HepG2 (cell line): ENCODE data around the gene ADAMTS13. TPM values are rescaled to one million over a fixed set of nuclear protein-coding genes. Genes with fewer than 3 reads are reported as not detected.

ENCODE experiments used
- ASH2L ChIP-seq: fragments of 300-600, 200-600 bp; sonication (generic); IDR thresholded peaks from 2 replicates; pipeline ENCODE4 v1.7.0; 2017; ENCODE audit warnings: low read depth, mild to moderate bottlenecking, moderate library complexity, mixed read lengths, low read length; ENCODE audit not compliant: insufficient read length
- CREB1 ChIP-seq, 2 experiments: fragments of 450-650 bp in 1 of 2; IDR thresholded peaks; 2 replicates each; pipeline ENCODE4 v1.6.1; 2016 to 2017; ENCODE audit warnings: control low read depth in 1 of 2, mild to moderate bottlenecking in 1 of 2, missing compliant biosample characterization in 1 of 2, missing genetic modification characterization in 1 of 2
- ISX ChIP-seq: sonication (generic); formaldehyde crosslinking; conservative IDR thresholded peaks from 2 replicates; pipeline ENCODE4 v1.5.0; 2020; ENCODE audit warnings: missing genetic modification reagents
- RBFOX2 ChIP-seq: fragments of 200-400 bp; formaldehyde crosslinking; IDR thresholded peaks from 2 replicates; pipeline ENCODE4 v1.6.1; 2017; ENCODE audit warnings: low read depth, mild to moderate bottlenecking, low read length
- RNF2 ChIP-seq: fragments of 450-650 bp; conservative IDR thresholded peaks from 2 replicates; pipeline ENCODE4 v1.6.1; 2016; ENCODE audit warnings: low read depth
- SATB2 ChIP-seq: sonication (generic); formaldehyde crosslinking; IDR thresholded peaks from 2 replicates; pipeline ENCODE4 v1.5.0; 2020; ENCODE audit warnings: missing genetic modification reagents
- ZNF326 ChIP-seq: sonication (generic); formaldehyde crosslinking; IDR thresholded peaks from 2 replicates; pipeline ENCODE4 v1.4.0; 2020; ENCODE audit warnings: missing genetic modification reagents, borderline replicate concordance
- ZNF558 ChIP-seq: sonication (generic); formaldehyde crosslinking; IDR thresholded peaks from 2 replicates; pipeline ENCODE4 v1.9.0; 2022; ENCODE audit warnings: mild to moderate bottlenecking, missing genetic modification reagents, borderline replicate concordance
- ZNF567 ChIP-seq: sonication (generic); formaldehyde crosslinking; IDR thresholded peaks from 2 replicates; pipeline ENCODE4 v1.8.1; 2023; ENCODE audit warnings: mild to moderate bottlenecking, missing genetic modification reagents, borderline replicate concordance
- polyA plus RNA-seq, 8 experiments: library from polyadenylated mRNA; depleted of rRNA in 3 of 8; stranded (reverse) in 7 of 8; unstranded in 1 of 8; fragments of >200 nt; fragmentation: Illumina TruSeq in 4 of 8; extraction: Trizol in 4 of 8; gene quantifications; 2 replicates each; pipeline versions ENCODE4 v1.2.1 to v1.2.3, GENCODE V29; 2011 to 2016; ENCODE audit warnings: low read depth in 4 of 8, missing spikeins in 1 of 8, mixed read lengths in 1 of 8; ENCODE audit not compliant: insufficient read depth in 1 of 8
- total RNA-seq, 5 experiments: library from RNA; depleted of rRNA; stranded (reverse); fragments of >200 nt; fragmentation: Illumina TruSeq; extraction: Trizol; gene quantifications; 2 replicates each; pipeline ENCODE4 v1.2.3, GENCODE V29; 2016; ENCODE audit warnings: low read depth in 1 of 5
- TF ChIP-seq, protein P1 (sequence below): IDR thresholded peaks from 2 replicates; pipeline ENCODE4 v1.6.1; 2018; ENCODE audit warnings: missing genetic modification reagents
- TF ChIP-seq, protein P2 (sequence below): fragments of 450-650 bp; IDR thresholded peaks from 2 replicates; pipeline ENCODE4 v1.6.1; 2017; ENCODE audit warnings: mild to moderate bottlenecking
- TF ChIP-seq, protein P3 (sequence below): sonication (generic); formaldehyde crosslinking; IDR thresholded peaks from 2 replicates; pipeline ENCODE4 v1.9.0; 2021; ENCODE audit warnings: missing genetic modification reagents, borderline replicate concordance
- TF ChIP-seq, protein P4 (sequence below): sonication (generic); formaldehyde crosslinking; IDR thresholded peaks from 2 replicates; pipeline ENCODE4 v1.5.0; 2020; ENCODE audit warnings: missing genetic modification reagents
- TF ChIP-seq, protein P5 (sequence below): sonication (generic); formaldehyde crosslinking; IDR thresholded peaks from 2 replicates; pipeline ENCODE4 v1.8.1; 2022; ENCODE audit warnings: low read depth, mild to moderate bottlenecking, missing genetic modification reagents

ADAMTS13 gene
- total and polyA plus RNA-seq, 2 of the 13 experiments (the other 11 are each of a cell fraction or from before 2014, with no cell fraction given) = 0.91 to 4.5 TPM

DNA sequence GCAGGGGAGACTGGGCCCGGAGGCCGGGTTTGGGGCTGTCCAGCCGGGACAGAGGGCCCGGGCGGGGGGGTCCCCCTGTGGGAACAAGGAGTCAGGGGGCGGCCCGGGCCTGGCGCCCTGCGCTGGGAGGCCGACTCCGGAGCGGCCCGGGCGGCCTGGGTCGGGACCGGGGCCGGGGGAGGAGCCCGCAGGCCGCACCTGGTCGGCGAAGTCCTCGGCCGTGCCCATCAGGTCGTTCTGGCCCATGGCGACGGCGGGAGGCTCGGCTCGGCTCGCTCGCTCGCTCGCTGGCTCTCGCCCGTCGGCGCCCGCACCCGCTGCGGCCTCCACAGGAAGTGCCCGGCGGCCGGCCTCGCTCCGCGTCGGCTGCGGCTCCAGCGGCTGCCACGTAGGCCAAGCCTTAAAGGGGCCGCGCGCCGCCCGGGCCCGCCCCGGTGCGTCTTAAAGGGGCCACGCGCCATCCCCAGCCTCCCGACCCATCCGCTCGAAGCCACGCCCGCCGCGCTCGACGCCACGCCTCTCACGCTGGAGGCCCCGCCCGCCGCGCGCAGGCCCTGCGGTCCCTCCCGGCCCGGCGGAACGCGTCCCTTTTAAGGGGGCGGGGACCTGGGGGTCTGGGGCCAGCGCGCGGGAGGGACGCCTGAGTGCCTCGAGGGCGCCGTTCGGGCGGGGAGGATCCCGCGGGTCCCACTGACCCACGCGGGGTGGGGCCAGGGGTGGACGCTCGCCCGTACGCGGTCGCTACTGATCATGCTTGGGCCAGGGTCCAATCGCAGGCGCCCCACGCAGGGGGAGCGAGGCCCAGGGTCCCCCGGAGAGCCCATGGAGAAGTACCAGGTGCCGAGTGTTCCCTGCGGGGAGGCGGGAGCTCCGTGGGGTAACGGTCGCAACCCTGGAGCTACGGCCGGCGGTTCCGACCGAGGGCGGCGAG lies 46.2 kb upstream of the ADAMTS13 start, which contains the start of the genes STKLD1 and SURF4 (continued):
- TF ChIP-seq, protein P1, sequence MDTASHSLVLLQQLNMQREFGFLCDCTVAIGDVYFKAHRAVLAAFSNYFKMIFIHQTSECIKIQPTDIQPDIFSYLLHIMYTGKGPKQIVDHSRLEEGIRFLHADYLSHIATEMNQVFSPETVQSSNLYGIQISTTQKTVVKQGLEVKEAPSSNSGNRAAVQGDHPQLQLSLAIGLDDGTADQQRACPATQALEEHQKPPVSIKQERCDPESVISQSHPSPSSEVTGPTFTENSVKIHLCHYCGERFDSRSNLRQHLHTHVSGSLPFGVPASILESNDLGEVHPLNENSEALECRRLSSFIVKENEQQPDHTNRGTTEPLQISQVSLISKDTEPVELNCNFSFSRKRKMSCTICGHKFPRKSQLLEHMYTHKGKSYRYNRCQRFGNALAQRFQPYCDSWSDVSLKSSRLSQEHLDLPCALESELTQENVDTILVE (CRISPR knock-in tag) = no peak
- TF ChIP-seq RNF2 (peak; percentile 66; the same call in 1 of the 2 replicates), ZNF567 (CRISPR knock-in tag) (0 out of 2 replicates have a peak, but pooled peaks have one; percentile 64), ISX (CRISPR knock-in tag) (0 out of 2 replicates have a peak, but pooled peaks have one; percentile 14), CREB1 (IDR thresholded peaks at IDR 0.05) (peak; percentile 50; the same call in 1 of the 2 replicates), CREB1 (CRISPR knock-in tag; IDR thresholded peaks at IDR 0.05) (no peak), ZNF558 (CRISPR knock-in tag) (peak; percentile 79; the same call in 1 of the 2 replicates), SATB2 (CRISPR knock-in tag) (peak; percentile 25), RBFOX2 (peak; percentile 95), ZNF326 (CRISPR knock-in tag) (no peak), ASH2L (peak; percentile 9)
- TF ChIP-seq, protein P2, sequence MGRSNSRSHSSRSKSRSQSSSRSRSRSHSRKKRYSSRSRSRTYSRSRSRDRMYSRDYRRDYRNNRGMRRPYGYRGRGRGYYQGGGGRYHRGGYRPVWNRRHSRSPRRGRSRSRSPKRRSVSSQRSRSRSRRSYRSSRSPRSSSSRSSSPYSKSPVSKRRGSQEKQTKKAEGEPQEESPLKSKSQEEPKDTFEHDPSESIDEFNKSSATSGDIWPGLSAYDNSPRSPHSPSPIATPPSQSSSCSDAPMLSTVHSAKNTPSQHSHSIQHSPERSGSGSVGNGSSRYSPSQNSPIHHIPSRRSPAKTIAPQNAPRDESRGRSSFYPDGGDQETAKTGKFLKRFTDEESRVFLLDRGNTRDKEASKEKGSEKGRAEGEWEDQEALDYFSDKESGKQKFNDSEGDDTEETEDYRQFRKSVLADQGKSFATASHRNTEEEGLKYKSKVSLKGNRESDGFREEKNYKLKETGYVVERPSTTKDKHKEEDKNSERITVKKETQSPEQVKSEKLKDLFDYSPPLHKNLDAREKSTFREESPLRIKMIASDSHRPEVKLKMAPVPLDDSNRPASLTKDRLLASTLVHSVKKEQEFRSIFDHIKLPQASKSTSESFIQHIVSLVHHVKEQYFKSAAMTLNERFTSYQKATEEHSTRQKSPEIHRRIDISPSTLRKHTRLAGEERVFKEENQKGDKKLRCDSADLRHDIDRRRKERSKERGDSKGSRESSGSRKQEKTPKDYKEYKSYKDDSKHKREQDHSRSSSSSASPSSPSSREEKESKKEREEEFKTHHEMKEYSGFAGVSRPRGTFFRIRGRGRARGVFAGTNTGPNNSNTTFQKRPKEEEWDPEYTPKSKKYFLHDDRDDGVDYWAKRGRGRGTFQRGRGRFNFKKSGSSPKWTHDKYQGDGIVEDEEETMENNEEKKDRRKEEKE = no peak
- TF ChIP-seq, protein P3, sequence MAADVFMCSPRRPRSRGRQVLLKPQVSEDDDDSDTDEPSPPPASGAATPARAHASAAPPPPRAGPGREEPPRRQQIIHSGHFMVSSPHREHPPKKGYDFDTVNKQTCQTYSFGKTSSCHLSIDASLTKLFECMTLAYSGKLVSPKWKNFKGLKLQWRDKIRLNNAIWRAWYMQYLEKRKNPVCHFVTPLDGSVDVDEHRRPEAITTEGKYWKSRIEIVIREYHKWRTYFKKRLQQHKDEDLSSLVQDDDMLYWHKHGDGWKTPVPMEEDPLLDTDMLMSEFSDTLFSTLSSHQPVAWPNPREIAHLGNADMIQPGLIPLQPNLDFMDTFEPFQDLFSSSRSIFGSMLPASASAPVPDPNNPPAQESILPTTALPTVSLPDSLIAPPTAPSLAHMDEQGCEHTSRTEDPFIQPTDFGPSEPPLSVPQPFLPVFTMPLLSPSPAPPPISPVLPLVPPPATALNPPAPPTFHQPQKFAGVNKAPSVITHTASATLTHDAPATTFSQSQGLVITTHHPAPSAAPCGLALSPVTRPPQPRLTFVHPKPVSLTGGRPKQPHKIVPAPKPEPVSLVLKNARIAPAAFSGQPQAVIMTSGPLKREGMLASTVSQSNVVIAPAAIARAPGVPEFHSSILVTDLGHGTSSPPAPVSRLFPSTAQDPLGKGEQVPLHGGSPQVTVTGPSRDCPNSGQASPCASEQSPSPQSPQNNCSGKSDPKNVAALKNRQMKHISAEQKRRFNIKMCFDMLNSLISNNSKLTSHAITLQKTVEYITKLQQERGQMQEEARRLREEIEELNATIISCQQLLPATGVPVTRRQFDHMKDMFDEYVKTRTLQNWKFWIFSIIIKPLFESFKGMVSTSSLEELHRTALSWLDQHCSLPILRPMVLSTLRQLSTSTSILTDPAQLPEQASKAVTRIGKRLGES (CRISPR knock-in tag) = 0 out of 2 replicates have a peak, but pooled peaks have one; percentile 51
- TF ChIP-seq, protein P4, sequence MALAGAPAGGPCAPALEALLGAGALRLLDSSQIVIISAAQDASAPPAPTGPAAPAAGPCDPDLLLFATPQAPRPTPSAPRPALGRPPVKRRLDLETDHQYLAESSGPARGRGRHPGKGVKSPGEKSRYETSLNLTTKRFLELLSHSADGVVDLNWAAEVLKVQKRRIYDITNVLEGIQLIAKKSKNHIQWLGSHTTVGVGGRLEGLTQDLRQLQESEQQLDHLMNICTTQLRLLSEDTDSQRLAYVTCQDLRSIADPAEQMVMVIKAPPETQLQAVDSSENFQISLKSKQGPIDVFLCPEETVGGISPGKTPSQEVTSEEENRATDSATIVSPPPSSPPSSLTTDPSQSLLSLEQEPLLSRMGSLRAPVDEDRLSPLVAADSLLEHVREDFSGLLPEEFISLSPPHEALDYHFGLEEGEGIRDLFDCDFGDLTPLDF (CRISPR knock-in tag) = peak; percentile 45; the same call in 1 of the 2 replicates
- TF ChIP-seq, protein P5, sequence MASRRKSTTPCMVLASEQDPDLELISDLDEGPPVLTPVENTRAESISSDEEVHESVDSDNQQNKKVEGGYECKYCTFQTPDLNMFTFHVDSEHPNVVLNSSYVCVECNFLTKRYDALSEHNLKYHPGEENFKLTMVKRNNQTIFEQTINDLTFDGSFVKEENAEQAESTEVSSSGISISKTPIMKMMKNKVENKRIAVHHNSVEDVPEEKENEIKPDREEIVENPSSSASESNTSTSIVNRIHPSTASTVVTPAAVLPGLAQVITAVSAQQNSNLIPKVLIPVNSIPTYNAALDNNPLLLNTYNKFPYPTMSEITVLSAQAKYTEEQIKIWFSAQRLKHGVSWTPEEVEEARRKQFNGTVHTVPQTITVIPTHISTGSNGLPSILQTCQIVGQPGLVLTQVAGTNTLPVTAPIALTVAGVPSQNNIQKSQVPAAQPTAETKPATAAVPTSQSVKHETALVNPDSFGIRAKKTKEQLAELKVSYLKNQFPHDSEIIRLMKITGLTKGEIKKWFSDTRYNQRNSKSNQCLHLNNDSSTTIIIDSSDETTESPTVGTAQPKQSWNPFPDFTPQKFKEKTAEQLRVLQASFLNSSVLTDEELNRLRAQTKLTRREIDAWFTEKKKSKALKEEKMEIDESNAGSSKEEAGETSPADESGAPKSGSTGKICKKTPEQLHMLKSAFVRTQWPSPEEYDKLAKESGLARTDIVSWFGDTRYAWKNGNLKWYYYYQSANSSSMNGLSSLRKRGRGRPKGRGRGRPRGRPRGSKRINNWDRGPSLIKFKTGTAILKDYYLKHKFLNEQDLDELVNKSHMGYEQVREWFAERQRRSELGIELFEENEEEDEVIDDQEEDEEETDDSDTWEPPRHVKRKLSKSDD (CRISPR knock-in tag) = peak; percentile 64; the same call in 1 of the 2 replicates
